H1 (cell line): ENCODE measurements around the gene NR0B2. TPM values are rescaled to one million over a fixed set of nuclear protein-coding genes. Genes with fewer than 3 reads are reported as not detected.

Experiments used
- ASH2L ChIP-seq: fragments of 200-600, 300-600 bp; sonication (generic); IDR thresholded peaks from one replicate; pipeline ENCODE4 v1.7.1; 2017; ENCODE audit warnings: low read length
- CREB1 ChIP-seq: IDR thresholded peaks from 2 replicates; pipeline ENCODE4 v1.6.1; 2012; ENCODE audit warnings: inconsistent platforms
- E2F6 ChIP-seq: IDR thresholded peaks from 2 replicates; pipeline ENCODE4 v1.6.1; 2012; ENCODE audit warnings: inconsistent platforms
- HDAC6 ChIP-seq: IDR thresholded peaks from one replicate; pipeline ENCODE4 v1.7.1; 2012; ENCODE audit warnings: low read depth, mild to moderate bottlenecking, inconsistent platforms, low read length, moderate library complexity
- KDM1A ChIP-seq: fragments of 200-600, 300-600 bp; sonication (generic); IDR thresholded peaks from 2 replicates; pipeline ENCODE4 v1.7.1; 2016; ENCODE audit warnings: mild to moderate bottlenecking, low read length, borderline replicate concordance
- KDM4A ChIP-seq: IDR thresholded peaks from one replicate; pipeline ENCODE4 v1.7.1; 2012; ENCODE audit warnings: low read depth, mild to moderate bottlenecking, moderate library complexity, low read length, inconsistent platforms; ENCODE audit not compliant: severe bottlenecking
- KDM5A ChIP-seq: fragments of 200-600 bp; IDR thresholded peaks from 2 replicates; pipeline ENCODE4 v1.7.1; 2012; ENCODE audit warnings: mild to moderate bottlenecking, low read length, inconsistent platforms, mixed read lengths
- NRF1 ChIP-seq: IDR thresholded peaks from 2 replicates; pipeline ENCODE4 v1.6.1; 2011; ENCODE audit warnings: mild to moderate bottlenecking, low read depth, low read length, improper control_type of control experiment
- POLR2A ChIP-seq, 2 experiments: IDR thresholded peaks; 1 replicate in 1 of 2; 2 replicates in 1 of 2; pipeline ENCODE4 v1.6.1; 2011; ENCODE audit warnings: low read depth in 2 of 2, low read length in 2 of 2, mild to moderate bottlenecking in 2 of 2; ENCODE audit errors: control extremely low read depth in 1 of 2
- POLR2AphosphoS5 ChIP-seq: IDR thresholded peaks from 2 replicates; pipeline ENCODE4 v1.6.1; 2011; ENCODE audit warnings: low read depth, low read length
- RAD21 ChIP-seq, 2 experiments: IDR thresholded peaks in 1 of 2; conservative IDR thresholded peaks in 1 of 2; 2 replicates each; pipeline ENCODE4 v1.6.1; 2011; ENCODE audit warnings: low read depth in 2 of 2, low read length in 2 of 2, improper control_type of control experiment in 1 of 2, inconsistent platforms in 1 of 2, mild to moderate bottlenecking in 1 of 2, moderate library complexity in 1 of 2
- RFX5 ChIP-seq: IDR thresholded peaks from 2 replicates; pipeline ENCODE4 v1.6.1; 2011; ENCODE audit warnings: low read depth, low read length, improper control_type of control experiment, borderline replicate concordance
- SAP30 ChIP-seq: fragments of 300-600 bp; sonication (generic); IDR thresholded peaks from 2 replicates; pipeline ENCODE4 v1.7.1; 2012; ENCODE audit warnings: low read length, moderate library complexity, mild to moderate bottlenecking, inconsistent platforms; ENCODE audit not compliant: insufficient read depth, insufficient replicate concordance
- TBP ChIP-seq: IDR thresholded peaks from 2 replicates; pipeline ENCODE4 v1.6.1; 2011; ENCODE audit warnings: low read depth, low read length, improper control_type of control experiment
- YY1 ChIP-seq: IDR thresholded peaks from 2 replicates; pipeline ENCODE4 v1.6.1; 2011; ENCODE audit warnings: low read depth, mild to moderate bottlenecking, low read length
- polyA plus RNA-seq, 7 experiments: library from polyadenylated mRNA; depleted of rRNA in 3 of 7; stranded (reverse) in 5 of 7; unstranded in 2 of 7; fragments of >200 nt in 5 of 7; fragments of 200-250 nt in 2 of 7; gene quantifications; 1 replicate in 5 of 7; 2 replicates in 1 of 7; 4 replicates in 1 of 7; pipeline versions ENCODE4 v1.2.1 to v1.2.3, GENCODE V29; 2011 to 2013; ENCODE audit warnings: missing spikeins in 2 of 7, mixed read lengths in 2 of 7
- total RNA-seq: library from RNA; stranded (reverse); fragmentation: NEBNext Ultra II Directional; extraction: Animal tissue kit (Norgen Biotek cat#: 25700); gene quantifications from 2 replicates; pipeline ENCODE4 v1.2.1, GENCODE V29; 2021

The NR0B2 gene
- total and polyA plus RNA-seq, 2 of the 8 experiments (the other 6 are each of a cell fraction or from before 2014, with no cell fraction given), result not detected

DNA sequence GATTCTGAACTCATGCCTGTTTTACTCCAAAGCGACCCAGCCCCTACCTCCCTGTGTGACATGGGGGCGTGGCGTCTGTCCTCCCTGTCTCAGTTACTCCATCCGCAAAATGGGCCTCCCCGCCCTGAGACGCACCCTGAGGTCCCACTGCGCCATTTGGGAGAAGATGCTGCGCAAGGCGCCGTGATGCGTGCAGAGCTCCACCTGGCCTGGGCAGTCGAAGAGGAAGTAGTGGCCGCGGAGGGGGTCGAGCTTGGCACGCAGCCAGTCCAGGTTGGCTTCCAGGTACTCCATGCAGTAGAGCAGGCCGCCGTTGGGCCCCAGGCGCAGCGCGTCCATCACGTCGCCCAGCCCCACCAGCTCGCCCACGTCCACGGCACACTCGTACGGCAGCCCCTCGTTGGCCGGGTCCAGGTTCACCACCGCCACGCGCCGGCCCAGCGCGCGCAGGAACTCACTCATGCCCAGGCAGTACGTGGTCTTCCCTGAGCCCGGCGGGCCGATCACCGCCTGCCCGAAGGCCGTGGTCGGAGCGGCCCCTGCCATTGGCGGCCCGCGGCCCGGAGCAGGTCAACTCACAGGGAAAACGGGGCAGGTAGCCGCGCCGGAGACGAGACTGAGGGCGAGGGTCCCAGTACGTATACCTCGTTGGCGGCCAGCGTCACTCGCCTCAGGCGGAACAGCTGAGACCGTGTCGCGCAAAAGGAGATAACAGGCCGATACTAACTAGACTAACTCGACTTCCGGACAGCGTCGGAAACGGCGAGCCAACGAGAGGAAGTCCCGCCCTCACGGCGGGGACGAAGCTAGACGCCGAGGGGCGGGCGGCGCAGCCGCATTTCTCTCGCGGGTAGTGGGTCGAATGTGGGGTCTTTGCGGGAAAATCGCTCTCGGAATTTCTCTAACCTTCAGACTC lies 24.0 kb downstream of the NR0B2 start, which contains the start of gene GPN2 (continued):
- TF ChIP-seq ASH2L (peak; percentile 69), CREB1 (peak; percentile 76), KDM1A (peak; percentile 78; the same call in 1 of the 2 replicates), POLR2AphosphoS5 (peak; percentile 83), KDM4A (peak; percentile 84), YY1 (peak; percentile 31; the same call in 1 of the 2 replicates), SAP30 (peak; percentile 58), KDM5A (no peak), E2F6 (peak; percentile 21; the same call in 1 of the 2 replicates), HDAC6 (no peak), RAD21 (IDR thresholded peaks at IDR 0.05 in 1 of 2, conservative IDR thresholded peaks at IDR 0.05 in 1 of 2; ENCODE audit: low read depth in 2 of 2, low read length in 2 of 2) (no peak), POLR2A (IDR thresholded peaks at IDR 0.05; ENCODE audit: control extremely low read depth in 1 of 2, low read depth in 2 of 2, low read length in 2 of 2) (peak; percentile 74 to 84), NRF1 (0 out of 2 replicates have a peak, but pooled peaks have one; percentile 6), RFX5 (no peak), TBP (peak; percentile 73)
- TF ChIP-seq, all 59 proteins: peak for 18
